Esophagus muscularis mucosa (tissue), 4 donors: ENCODE results near the gene GREB1.

Experiments
- CTCF ChIP-seq, 3 experiments: fragments of 200-600 bp in 2 of 3; fragments of 450-650 bp in 1 of 3; sonication (generic) in 2 of 3; IDR thresholded peaks; one replicate each; pipeline ENCODE4 v1.5.1; 2017 to 2019; ENCODE audit warnings: antibody characterized with exemption in 3 of 3, mild to moderate bottlenecking in 2 of 3, moderate library complexity in 1 of 3
- EP300 ChIP-seq: sonication (generic); formaldehyde crosslinking; IDR thresholded peaks from one replicate; pipeline ENCODE4 v1.6.1; 2017; ENCODE audit warnings: antibody characterized with exemption
- POLR2AphosphoS5 ChIP-seq, 2 donors: sonication (generic); formaldehyde crosslinking; IDR thresholded peaks; one replicate each; pipeline ENCODE4 v1.6.1; 2017; ENCODE audit warnings: antibody characterized with exemption in 2 of 2

- TF ChIP-seq CTCF (IDR thresholded peaks at IDR 0.05) (no peak), POLR2AphosphoS5 (IDR thresholded peaks at IDR 0.05) (no peak), EP300 (no peak)
Measured at GRCh38 chr2:11652553-11652952, 118.7 kb downstream of the GREB1 start.
